Effector CD8-positive, alpha-beta T cell (primary cell): ENCODE data around the gene VEZF1.
"Not testable (repeated sequence)": the region's sequence is repeated elsewhere in the genome, so short reads cannot be mapped to it uniquely, and the experiment has no call there.

Experiments used
- DNase-seq: peaks from one replicate; lab custom pipeline; 2025; lab: John Stamatoyannopoulos, UW

VEZF1 gene

GRCh38 chr17:57975044-57975443 lies 13.0 kb downstream of the VEZF1 start:
- DNase-seq, result no peak

- not testable (repeated sequence) for DNase-seq
These were observed 13.8 kb downstream of the VEZF1 start for GRCh38 chr17:57974053-57974824.

- DNase-seq, result no peak
These were observed 15.9 kb downstream of the VEZF1 start for GRCh38 chr17:57972151-57972550.

GRCh38 chr17:57971572-57971971 lies 16.5 kb downstream of the VEZF1 start:
- DNase-seq, result no peak

- no peak for DNase-seq
These were observed 17.3 kb downstream of the VEZF1 start for GRCh38 chr17:57970710-57971109.

GRCh38 chr17:57968456-57968855 lies 19.6 kb downstream of the VEZF1 start:
- no peak for DNase-seq

GRCh38 chr17:57966875-57967274 lies 21.2 kb downstream of the VEZF1 start:
- DNase-seq, result no peak

- DNase-seq, result no peak
These were observed 21.8 kb downstream of the VEZF1 start for GRCh38 chr17:57966246-57966645.

GRCh38 chr17:57965521-57966160 lies 22.4 kb downstream of the VEZF1 start:
- no peak for DNase-seq

GRCh38 chr17:57963149-57963511 lies 24.9 kb downstream of the VEZF1 start:
- DNase-seq, result no peak

GRCh38 chr17:57962279-57963148 lies 25.5 kb downstream of the VEZF1 start:
- DNase-seq, result no peak

- no peak for DNase-seq
These were observed 28.1 kb downstream of the VEZF1 start for GRCh38 chr17:57959929-57960328.

GRCh38 chr17:57958391-57958790 lies 29.7 kb downstream of the VEZF1 start:
- DNase-seq, result not testable (repeated sequence)

- DNase-seq, result no peak
These were observed 30.2 kb downstream of the VEZF1 start for GRCh38 chr17:57957886-57958285.

GRCh38 chr17:57957120-57957850 lies 30.8 kb downstream of the VEZF1 start:
- no peak for DNase-seq

GRCh38 chr17:57956291-57957119 lies 31.5 kb downstream of the VEZF1 start:
- no peak for DNase-seq

- DNase-seq, result peak; percentile 10
These were observed 32.7 kb downstream of the VEZF1 start, which contains the start of gene CUEDC1 for GRCh38 chr17:57955183-57955931. TSS of gene CUEDC1 (minus strand) at chr17:57955412. CDS start at chr17:57885564, 69,848 bp downstream.

GRCh38 chr17:57954397-57955182 lies 33.5 kb downstream of the VEZF1 start:
- no peak for DNase-seq

GRCh38 chr17:57953705-57954396 lies 34.2 kb downstream of the VEZF1 start:
- no peak for DNase-seq
